NCI-H2227 treated with DMSO at 0.1 percent for 48 hours (cell line): ENCODE data around the gene USP24.
"Not testable (repeated sequence)": the region's sequence is repeated elsewhere in the genome, so short reads cannot be mapped to it uniquely, and the experiment has no call there.

Experiments
- DNase-seq: peaks from one replicate; lab custom pipeline; 2025; lab: John Stamatoyannopoulos, UW

Gene USP24

GRCh38 chr1:55127827-55128343, 87.3 kb downstream of the USP24 start:
- DNase-seq: no peak

- DNase-seq: no peak
Observed at GRCh38 chr1:55124470-55124869, 90.7 kb downstream of the USP24 start.

- DNase-seq: no peak
Observed at GRCh38 chr1:55120538-55120937, 94.6 kb downstream of the USP24 start.

- DNase-seq: no peak
Observed at GRCh38 chr1:55118651-55119329, 96.4 kb downstream of the USP24 start.

- DNase-seq: no peak
Observed at GRCh38 chr1:55117941-55118340, 97.2 kb downstream of the USP24 start.

GRCh38 chr1:55109005-55109404, 106.2 kb downstream of the USP24 start:
- not testable (repeated sequence) for DNase-seq

- DNase-seq: no peak
Observed at GRCh38 chr1:55107101-55107500, 108.1 kb downstream of the USP24 start.

- no peak for DNase-seq
Observed at GRCh38 chr1:55103891-55104290, 111.3 kb downstream of the USP24 start.

- DNase-seq: no peak
Observed at GRCh38 chr1:55095095-55095494, 120.1 kb downstream of the USP24 start.

GRCh38 chr1:55092475-55092874, 122.7 kb downstream of the USP24 start:
- DNase-seq: no peak

GRCh38 chr1:55089683-55090082, 125.5 kb downstream of the USP24 start:
- no peak for DNase-seq

GRCh38 chr1:55088413-55088812, 126.8 kb downstream of the USP24 start:
- no peak for DNase-seq

- no peak for DNase-seq
Observed at GRCh38 chr1:55087439-55087838, 127.7 kb downstream of the USP24 start.

- DNase-seq: no peak
Observed at GRCh38 chr1:55084257-55084656, 130.9 kb downstream of the USP24 start.

GRCh38 chr1:55081905-55082296, 133.3 kb downstream of the USP24 start:
- no peak for DNase-seq

GRCh38 chr1:55081188-55081904, 133.8 kb downstream of the USP24 start:
- no peak for DNase-seq

GRCh38 chr1:55079651-55080050, 135.5 kb downstream of the USP24 start:
- DNase-seq: no peak

- no peak for DNase-seq
Observed at GRCh38 chr1:55078470-55078869, 136.7 kb downstream of the USP24 start.

GRCh38 chr1:55076356-55076755, 138.8 kb downstream of the USP24 start:
- DNase-seq: no peak

GRCh38 chr1:55074455-55074854, 140.7 kb downstream of the USP24 start:
- no peak for DNase-seq

- no peak for DNase-seq
Observed at GRCh38 chr1:55073187-55073916, 141.8 kb downstream of the USP24 start.

- peak; percentile 34 for DNase-seq
Observed at GRCh38 chr1:55071477-55071876, 143.7 kb downstream of the USP24 start.
